Measurements from ENCODE around the gene WWC2.

DNA sequence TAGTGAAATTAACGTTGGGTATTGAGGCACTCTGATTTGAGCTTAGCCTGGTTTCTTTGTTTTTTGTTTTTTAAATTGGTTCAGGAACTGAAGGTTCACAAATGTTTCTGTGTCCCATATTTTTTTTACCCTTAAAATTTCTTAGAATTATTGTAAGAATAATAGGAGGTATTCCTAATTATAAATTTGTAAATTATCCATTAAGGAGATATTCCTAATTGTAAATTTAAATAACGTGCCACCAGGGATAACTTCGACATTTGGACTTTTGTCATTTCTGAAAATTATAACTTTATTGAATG lies 1.2 kb downstream of the WWC2 start:
- TF ChIP-seq, protein P1, sequence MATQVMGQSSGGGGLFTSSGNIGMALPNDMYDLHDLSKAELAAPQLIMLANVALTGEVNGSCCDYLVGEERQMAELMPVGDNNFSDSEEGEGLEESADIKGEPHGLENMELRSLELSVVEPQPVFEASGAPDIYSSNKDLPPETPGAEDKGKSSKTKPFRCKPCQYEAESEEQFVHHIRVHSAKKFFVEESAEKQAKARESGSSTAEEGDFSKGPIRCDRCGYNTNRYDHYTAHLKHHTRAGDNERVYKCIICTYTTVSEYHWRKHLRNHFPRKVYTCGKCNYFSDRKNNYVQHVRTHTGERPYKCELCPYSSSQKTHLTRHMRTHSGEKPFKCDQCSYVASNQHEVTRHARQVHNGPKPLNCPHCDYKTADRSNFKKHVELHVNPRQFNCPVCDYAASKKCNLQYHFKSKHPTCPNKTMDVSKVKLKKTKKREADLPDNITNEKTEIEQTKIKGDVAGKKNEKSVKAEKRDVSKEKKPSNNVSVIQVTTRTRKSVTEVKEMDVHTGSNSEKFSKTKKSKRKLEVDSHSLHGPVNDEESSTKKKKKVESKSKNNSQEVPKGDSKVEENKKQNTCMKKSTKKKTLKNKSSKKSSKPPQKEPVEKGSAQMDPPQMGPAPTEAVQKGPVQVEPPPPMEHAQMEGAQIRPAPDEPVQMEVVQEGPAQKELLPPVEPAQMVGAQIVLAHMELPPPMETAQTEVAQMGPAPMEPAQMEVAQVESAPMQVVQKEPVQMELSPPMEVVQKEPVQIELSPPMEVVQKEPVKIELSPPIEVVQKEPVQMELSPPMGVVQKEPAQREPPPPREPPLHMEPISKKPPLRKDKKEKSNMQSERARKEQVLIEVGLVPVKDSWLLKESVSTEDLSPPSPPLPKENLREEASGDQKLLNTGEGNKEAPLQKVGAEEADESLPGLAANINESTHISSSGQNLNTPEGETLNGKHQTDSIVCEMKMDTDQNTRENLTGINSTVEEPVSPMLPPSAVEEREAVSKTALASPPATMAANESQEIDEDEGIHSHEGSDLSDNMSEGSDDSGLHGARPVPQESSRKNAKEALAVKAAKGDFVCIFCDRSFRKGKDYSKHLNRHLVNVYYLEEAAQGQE (IDR thresholded peaks at IDR 0.05; ENCODE audit: low read depth): no peak
- TF ChIP-seq, protein P2, sequence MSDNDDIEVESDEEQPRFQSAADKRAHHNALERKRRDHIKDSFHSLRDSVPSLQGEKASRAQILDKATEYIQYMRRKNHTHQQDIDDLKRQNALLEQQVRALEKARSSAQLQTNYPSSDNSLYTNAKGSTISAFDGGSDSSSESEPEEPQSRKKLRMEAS (IDR thresholded peaks at IDR 0.05): no peak

All from Ishikawa (cell line).